H9 (cell line): Measurements from ENCODE around the gene CPNE7. TPM values are rescaled to one million over a fixed set of nuclear protein-coding genes. Genes with fewer than 3 reads are reported as not detected.
A peak's percentile ranks its signal among the peaks of the same experiment; 100 is the strongest.

Experiments
- DNase-seq: peaks from one replicate; pipeline ENCODE4 v3.0.0-alpha.2; 2017
- H2AFZ ChIP-seq: one replicate; pipeline ENCODE4 v1.6.1; 2013; ENCODE audit warnings: mild to moderate bottlenecking, low read length, control low read depth, moderate library complexity
- H2AK5ac ChIP-seq: 2 replicates; pipeline ENCODE4 v1.6.1; 2013; ENCODE audit warnings: low read length, control low read depth, mixed read lengths; ENCODE audit not compliant: insufficient read length
- H2BK120ac ChIP-seq: one replicate; pipeline ENCODE4 v1.6.1; 2013; ENCODE audit warnings: low read depth, mild to moderate bottlenecking, low read length, control low read depth, inconsistent platforms; ENCODE audit not compliant: poor library complexity, severe bottlenecking
- H2BK12ac ChIP-seq: 2 replicates; pipeline ENCODE4 v1.6.1; 2013; ENCODE audit warnings: low read length, control low read depth, mixed read lengths, low read depth; ENCODE audit not compliant: insufficient read length
- H2BK15ac ChIP-seq: 2 replicates; pipeline ENCODE4 v1.6.1; 2013; ENCODE audit warnings: low read depth, low read length, control low read depth
- H2BK20ac ChIP-seq: one replicate; pipeline ENCODE4 v1.6.1; 2013; ENCODE audit warnings: low read depth, mild to moderate bottlenecking, low read length, control low read depth, inconsistent platforms; ENCODE audit not compliant: poor library complexity, severe bottlenecking
- H2BK5ac ChIP-seq: 2 replicates; pipeline ENCODE4 v1.6.1; 2013; ENCODE audit warnings: low read length, control low read depth, mixed read lengths; ENCODE audit not compliant: insufficient read length
- H3K14ac ChIP-seq: 2 replicates; pipeline ENCODE4 v1.6.1; 2013; ENCODE audit warnings: low read length, control low read depth; ENCODE audit not compliant: insufficient read depth
- H3K18ac ChIP-seq: 2 replicates; pipeline ENCODE4 v1.6.1; 2013; ENCODE audit warnings: low read depth, mild to moderate bottlenecking, mixed read lengths, low read length, control low read depth; ENCODE audit not compliant: insufficient read length
- H3K23ac ChIP-seq: 2 replicates; pipeline ENCODE4 v1.6.1; 2013; ENCODE audit warnings: low read length, control low read depth, mixed read lengths, low read depth; ENCODE audit not compliant: insufficient read length
- H3K23me2 ChIP-seq: 2 replicates; pipeline ENCODE4 v1.6.1; 2013; ENCODE audit warnings: low read depth, mild to moderate bottlenecking, mixed read lengths, low read length, control low read depth; ENCODE audit not compliant: insufficient read length, poor library complexity, severe bottlenecking
- H3K27ac ChIP-seq: 2 replicates; pipeline ENCODE4 v1.5.1; 2013; ENCODE audit warnings: low read length, control low read depth, mixed read lengths, low read depth; ENCODE audit not compliant: insufficient read length
- H3K27me3 ChIP-seq: 2 replicates; pipeline ENCODE4 v1.6.1; 2013; ENCODE audit warnings: low read length, control low read depth, inconsistent platforms; ENCODE audit not compliant: insufficient read depth
- H3K4ac ChIP-seq: 2 replicates; pipeline ENCODE4 v1.6.1; 2013; ENCODE audit warnings: low read depth, mild to moderate bottlenecking, control low read depth, inconsistent platforms, low read length, moderate library complexity
- H3K4me1 ChIP-seq: 2 replicates; pipeline ENCODE4 v1.6.1; 2013; ENCODE audit warnings: low read length, control low read depth, inconsistent platforms; ENCODE audit not compliant: insufficient read depth
- H3K4me2 ChIP-seq: 2 replicates; pipeline ENCODE4 v1.6.1; 2013; ENCODE audit warnings: low read length, control low read depth, mixed read lengths; ENCODE audit not compliant: insufficient read length, insufficient read depth
- H3K56ac ChIP-seq: 2 replicates; pipeline ENCODE4 v1.6.1; 2013; ENCODE audit warnings: low read depth, mild to moderate bottlenecking, mixed read lengths, low read length, control low read depth; ENCODE audit not compliant: insufficient read length
- H3K79me1 ChIP-seq: 2 replicates; pipeline ENCODE4 v1.6.1; 2013; ENCODE audit warnings: low read depth, mild to moderate bottlenecking, moderate library complexity, low read length, control low read depth, inconsistent platforms; ENCODE audit not compliant: insufficient read depth, poor library complexity, severe bottlenecking
- H3K79me2 ChIP-seq: 2 replicates; pipeline ENCODE4 v1.6.1; 2013; ENCODE audit warnings: low read length, control low read depth, inconsistent platforms; ENCODE audit not compliant: insufficient read depth
- H3K9ac ChIP-seq: 2 replicates; pipeline ENCODE4 v1.6.1; 2013; ENCODE audit warnings: low read length, control low read depth, mixed read lengths; ENCODE audit not compliant: insufficient read length; ENCODE audit errors: extremely low read depth
- H3K9me3 ChIP-seq: one replicate; pipeline ENCODE4 v1.6.1; 2013; ENCODE audit warnings: low read depth, low read length, inconsistent platforms; ENCODE audit not compliant: control insufficient read depth
- H3T11ph ChIP-seq: one replicate; pipeline ENCODE4 v1.6.1; 2013; ENCODE audit warnings: mild to moderate bottlenecking, low read length, control low read depth, inconsistent platforms
- H4K20me1 ChIP-seq: one replicate; pipeline ENCODE4 v1.6.1; 2013; ENCODE audit not compliant: control insufficient read depth, insufficient read length, insufficient read depth
- H4K5ac ChIP-seq: 2 replicates; pipeline ENCODE4 v1.6.1; 2013; ENCODE audit warnings: low read depth, mild to moderate bottlenecking, mixed read lengths, low read length, control low read depth; ENCODE audit not compliant: insufficient read length
- H4K8ac ChIP-seq: replicated peaks from 2 replicates; pipeline ENCODE4 v1.6.1; 2013; ENCODE audit warnings: low read length, control low read depth, mixed read lengths, low read depth; ENCODE audit not compliant: insufficient read length
- H4K91ac ChIP-seq: 2 replicates; pipeline ENCODE4 v1.6.1; 2013; ENCODE audit warnings: low read depth, mild to moderate bottlenecking, moderate library complexity, mixed read lengths, low read length, control low read depth; ENCODE audit not compliant: insufficient read length
- H3K27ac Mint-ChIP-seq, 3 experiments: 2 replicates in 2 of 3; 3 replicates in 1 of 3; pipeline ENCODE4 v1.8.0; 2020 to 2021; ENCODE audit warnings: mixed read lengths in 3 of 3, mild to moderate bottlenecking in 1 of 3, moderate library complexity in 1 of 3
- H3K27me3 Mint-ChIP-seq: 2 replicates; pipeline ENCODE4 v1.8.0; 2021; ENCODE audit warnings: low read depth, mild to moderate bottlenecking, moderate library complexity, mixed read lengths
- H3K36me3 Mint-ChIP-seq, 3 experiments: 2 replicates in 2 of 3; 3 replicates in 1 of 3; pipeline ENCODE4 v1.8.0; 2020 to 2021; ENCODE audit warnings: low read depth in 3 of 3, mixed read lengths in 3 of 3; ENCODE audit not compliant: insufficient read depth in 1 of 3
- H3K4me1 Mint-ChIP-seq, 2 experiments: 2 replicates each; pipeline ENCODE4 v1.8.0; 2020; ENCODE audit warnings: mixed read lengths in 2 of 2
- H3K4me3 Mint-ChIP-seq, 2 experiments: 2 replicates in 1 of 2; 3 replicates in 1 of 2; pipeline ENCODE4 v1.8.0; 2020 to 2021; ENCODE audit warnings: mild to moderate bottlenecking in 2 of 2, mixed read lengths in 2 of 2, moderate library complexity in 1 of 2
- H3K9me3 Mint-ChIP-seq, 2 experiments: 2 replicates in 1 of 2; 3 replicates in 1 of 2; pipeline ENCODE4 v1.8.0; 2020; ENCODE audit warnings: mild to moderate bottlenecking in 2 of 2, mixed read lengths in 2 of 2, moderate library complexity in 1 of 2
- CTCF ChIP-seq: fragments of 200-600 bp; sonication (generic); conservative IDR thresholded peaks from 3 replicates; pipeline ENCODE4 v1.8.0; 2021; ENCODE audit warnings: antibody characterized with exemption, mild to moderate bottlenecking
- WGBS: extraction: QIAGEN DNeasy Blood & Tissue Kit; methylation state at CpG from one replicate; pipeline ENCODE4 v1.1.7; 2013; ENCODE audit warnings: missing lambda C conversion rate, low lambda C conversion rate, mixed read lengths; ENCODE audit not compliant: insufficient read length; ENCODE audit errors: extremely low coverage; 5-methylcytosine and 5-hydroxymethylcytosine counted together
- total RNA-seq: library from RNA; stranded (reverse); gene quantifications from 2 replicates; pipeline ENCODE4 v1.2.1, GENCODE V29; 2021

The CPNE7 gene
- total RNA-seq, 1 experiment from 2014 or later: 23.4 TPM

DNA sequence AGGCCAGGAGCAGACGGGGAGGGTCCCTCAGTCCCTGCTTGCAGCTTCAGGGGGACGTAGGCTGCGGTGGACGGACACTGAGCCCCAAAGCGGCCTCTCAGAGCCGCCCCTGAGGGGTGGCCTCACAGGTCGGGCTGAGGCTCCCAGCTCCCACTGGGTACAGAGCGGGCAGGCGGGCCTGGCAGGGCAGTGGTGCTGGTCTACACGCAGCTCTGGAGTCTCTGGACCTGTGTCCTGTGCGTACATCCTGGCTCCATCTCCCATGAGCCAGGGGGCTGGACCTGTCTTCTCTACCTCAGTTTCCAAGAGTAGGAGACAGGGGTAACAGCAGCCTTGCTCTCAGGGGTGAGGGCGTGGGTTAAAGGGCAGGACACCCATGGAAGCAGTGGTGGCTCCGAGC is 39.6 kb downstream of the CPNE7 start:
- H3K4me2 ChIP-seq: no peak overlapping the region
- no peak overlapping the region for H3K14ac ChIP-seq
- no peak overlapping the region for H4K91ac ChIP-seq
- Mint-ChIP-seq H3K4me1 (peaks cover 6 to 24% of the 10 kb centered on the region in 2 experiments), H3K4me3 (no peak overlapping the region), H3K27ac (peak overlapping the region in 1 of 3 experiments; percentile 74; a peak in 1 of 7 replicates), H3K27me3 (no peaks in the 10 kb centered on the region; the same call in 1 of the 2 replicates), H3K9me3 (peaks cover 0 to 2% of the 10 kb centered on the region in 2 experiments; a peak in 2 of 5 replicates), H3K36me3 (peaks cover 0 to 5% (median 3%) of the 10 kb centered on the region in 3 experiments; a peak in 3 of 7 replicates)
- H3K79me2 ChIP-seq: no peaks in the 10 kb centered on the region
- no peak for TF ChIP-seq CTCF
- no peak overlapping the region for H2BK15ac ChIP-seq
- H2AFZ ChIP-seq: no peak overlapping the region
- no peak overlapping the region for H4K5ac ChIP-seq
- H3K27me3 ChIP-seq: no peaks in the 10 kb centered on the region
- no peaks in the 10 kb centered on the region; the same call in 1 of the 2 replicates for H3K4me1 ChIP-seq
- no peak overlapping the region for H3K4ac ChIP-seq
- no peak overlapping the region for H2BK20ac ChIP-seq
- no peak for DNase-seq
- H3K23ac ChIP-seq: no peak overlapping the region
- no peak overlapping the region for H3K18ac ChIP-seq
- H3K23me2 ChIP-seq: no peaks in the 10 kb centered on the region
- WGBS: no CpG with 5 or more reads among the region's 13 CpGs
- no peak overlapping the region for H2BK120ac ChIP-seq
- no peak overlapping the region for H3K27ac ChIP-seq
- no peak overlapping the region for H3K56ac ChIP-seq
- H3K9me3 ChIP-seq: no peaks in the 10 kb centered on the region
- no peak overlapping the region for H2BK12ac ChIP-seq
- H3T11ph ChIP-seq: no peak overlapping the region
- H3K9ac ChIP-seq: no peak overlapping the region
- H3K79me1 ChIP-seq: no peaks in the 10 kb centered on the region
- no peaks in the 10 kb centered on the region for H4K20me1 ChIP-seq
- H2BK5ac ChIP-seq: no peak overlapping the region
- no peak overlapping the region for H2AK5ac ChIP-seq
- H4K8ac ChIP-seq: no peak overlapping the region
